Measurements from ENCODE around the gene CNTN5. TPM values are rescaled to one million over a fixed set of nuclear protein-coding genes. Genes with fewer than 3 reads are reported as not detected.

The CNTN5 gene
- total RNA-seq, 2 experiments from 2014 or later: not detected

DNA sequence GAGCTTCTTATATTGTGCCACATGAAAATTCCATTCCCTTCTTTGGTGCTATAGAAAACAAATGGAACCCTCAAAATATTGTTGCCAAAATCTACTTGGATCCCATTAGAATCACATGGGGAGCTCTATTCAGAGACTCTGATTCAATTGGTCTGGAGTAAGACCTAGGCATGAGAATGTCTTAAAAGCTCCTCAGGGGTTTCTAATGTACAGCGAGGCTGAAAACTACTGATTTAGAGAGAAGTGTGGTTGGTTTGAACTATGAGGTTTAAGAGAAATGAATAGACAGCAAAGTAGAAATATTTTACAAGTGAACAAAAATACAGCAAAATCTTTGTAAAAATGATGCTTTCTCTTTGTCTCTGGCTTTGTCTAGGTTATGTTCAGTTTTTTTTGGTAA lies 514.7 kb downstream of the CNTN5 start:
- Mint-ChIP-seq H3K4me1 (ENCODE audit: low read depth) (no peaks in the 10 kb centered on the region), H3K9me3 (peaks cover 11% of the 10 kb centered on the region), H3K36me3 (ENCODE audit: low read depth) (no peaks in the 10 kb centered on the region), H3K27ac (no peak overlapping the region), H3K4me3 (no peak overlapping the region), H3K27me3 (no peaks in the 10 kb centered on the region)
- CTCF ChIA-PET: no interaction called here
- DNase-seq (no peak), ATAC-seq (no peak)
- intact Hi-C loops (cut with micrococcal nuclease): no loop called here
- POLR2A ChIA-PET: no interaction called here
- TF ChIP-seq, protein P1, sequence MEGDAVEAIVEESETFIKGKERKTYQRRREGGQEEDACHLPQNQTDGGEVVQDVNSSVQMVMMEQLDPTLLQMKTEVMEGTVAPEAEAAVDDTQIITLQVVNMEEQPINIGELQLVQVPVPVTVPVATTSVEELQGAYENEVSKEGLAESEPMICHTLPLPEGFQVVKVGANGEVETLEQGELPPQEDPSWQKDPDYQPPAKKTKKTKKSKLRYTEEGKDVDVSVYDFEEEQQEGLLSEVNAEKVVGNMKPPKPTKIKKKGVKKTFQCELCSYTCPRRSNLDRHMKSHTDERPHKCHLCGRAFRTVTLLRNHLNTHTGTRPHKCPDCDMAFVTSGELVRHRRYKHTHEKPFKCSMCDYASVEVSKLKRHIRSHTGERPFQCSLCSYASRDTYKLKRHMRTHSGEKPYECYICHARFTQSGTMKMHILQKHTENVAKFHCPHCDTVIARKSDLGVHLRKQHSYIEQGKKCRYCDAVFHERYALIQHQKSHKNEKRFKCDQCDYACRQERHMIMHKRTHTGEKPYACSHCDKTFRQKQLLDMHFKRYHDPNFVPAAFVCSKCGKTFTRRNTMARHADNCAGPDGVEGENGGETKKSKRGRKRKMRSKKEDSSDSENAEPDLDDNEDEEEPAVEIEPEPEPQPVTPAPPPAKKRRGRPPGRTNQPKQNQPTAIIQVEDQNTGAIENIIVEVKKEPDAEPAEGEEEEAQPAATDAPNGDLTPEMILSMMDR (IDR thresholded peaks at IDR 0.05): no peak

DNA sequence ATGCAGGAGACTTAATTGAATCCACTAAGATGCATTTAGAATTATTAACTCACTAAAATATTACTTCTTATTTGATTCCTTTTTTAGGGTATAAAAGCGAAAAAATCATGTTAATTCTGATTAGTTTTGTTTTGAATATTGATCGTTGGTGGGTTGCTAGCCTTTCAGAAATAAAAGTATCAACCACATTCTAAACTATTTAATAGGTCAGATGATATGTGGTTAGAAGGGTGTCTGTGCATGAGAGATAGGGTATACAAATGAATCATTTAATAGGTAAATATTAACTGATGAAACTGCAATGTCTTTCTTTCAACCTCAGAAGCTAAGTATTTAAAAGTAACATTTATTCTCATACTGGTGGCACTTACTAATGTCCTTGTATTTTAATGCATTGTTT lies 515.1 kb downstream of the CNTN5 start:
- POLR2A ChIA-PET: no interaction called here
- Mint-ChIP-seq H3K27ac (no peak overlapping the region), H3K36me3 (ENCODE audit: low read depth) (no peaks in the 10 kb centered on the region), H3K27me3 (no peaks in the 10 kb centered on the region), H3K4me1 (ENCODE audit: low read depth) (no peaks in the 10 kb centered on the region), H3K9me3 (peaks cover 8% of the 10 kb centered on the region), H3K4me3 (no peak overlapping the region)
- intact Hi-C loops (cut with micrococcal nuclease): no loop called here
- TF ChIP-seq, protein P1 (IDR thresholded peaks at IDR 0.05): no peak
- CTCF ChIA-PET: no interaction called here
- ATAC-seq: no peak
- DNase-seq: no peak

DNA sequence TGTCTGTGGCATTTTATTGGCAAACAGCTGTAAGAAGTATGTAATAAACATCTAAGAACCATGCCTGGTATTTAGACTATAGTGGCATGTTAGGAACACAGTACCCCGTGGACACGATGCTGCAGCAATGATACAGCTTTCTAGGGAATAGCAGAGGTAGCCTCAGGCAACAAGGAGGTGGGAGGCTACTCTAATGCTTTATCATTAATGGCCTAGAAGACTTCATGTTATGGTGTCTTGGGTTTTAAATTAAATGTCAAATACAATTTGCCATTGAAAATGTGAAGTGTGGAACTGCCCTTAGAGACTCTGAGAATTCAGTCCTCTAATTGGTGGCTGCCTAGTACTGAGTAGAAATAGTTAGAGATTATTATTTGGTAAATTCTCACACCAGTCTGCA lies 516.9 kb downstream of the CNTN5 start:
- ATAC-seq: no peak
- no peak overlapping the region for H3K27ac Mint-ChIP-seq
- no peak overlapping the region for H3K4me3 Mint-ChIP-seq
- CTCF ChIA-PET: no interaction called here
- H3K9me3 Mint-ChIP-seq: peaks cover 10% of the 10 kb centered on the region
- no peaks in the 10 kb centered on the region for H3K4me1 Mint-ChIP-seq (ENCODE audit: low read depth)
- TF ChIP-seq, protein P1 (IDR thresholded peaks at IDR 0.05): no peak
- intact Hi-C loops (cut with micrococcal nuclease): no loop called here
- H3K36me3 Mint-ChIP-seq (ENCODE audit: low read depth): no peaks in the 10 kb centered on the region
- POLR2A ChIA-PET: no interaction called here
- H3K27me3 Mint-ChIP-seq: no peaks in the 10 kb centered on the region
- no peak for DNase-seq

DNA sequence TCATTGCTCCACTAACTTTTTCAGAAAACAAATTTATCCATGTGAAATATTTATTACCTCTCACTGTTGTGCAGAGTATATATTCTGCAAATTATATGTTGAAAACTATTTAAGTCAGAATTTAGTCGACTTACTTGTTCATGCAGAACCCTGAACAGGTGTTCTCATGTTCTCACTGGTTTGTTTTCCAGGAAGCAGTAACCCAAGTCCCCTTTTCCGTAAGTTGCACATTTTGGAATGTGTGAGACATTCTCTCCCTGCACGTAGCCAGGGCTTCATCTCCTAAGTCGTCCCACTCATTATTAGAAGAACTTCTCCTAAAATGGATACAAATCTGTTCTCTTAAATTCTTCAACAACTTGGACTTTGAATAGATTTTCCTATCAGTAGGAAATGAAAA lies 524.9 kb downstream of the CNTN5 start:
- TF ChIP-seq, protein P1 (IDR thresholded peaks at IDR 0.05): no peak
- no peak for ATAC-seq
- Mint-ChIP-seq H3K36me3 (ENCODE audit: low read depth) (no peaks in the 10 kb centered on the region), H3K4me1 (ENCODE audit: low read depth) (no peaks in the 10 kb centered on the region), H3K27me3 (no peaks in the 10 kb centered on the region), H3K27ac (no peak overlapping the region), H3K4me3 (no peak overlapping the region), H3K9me3 (peaks cover 12% of the 10 kb centered on the region)
- DNase-seq: no peak
- POLR2A ChIA-PET: no interaction called here
- intact Hi-C loops (cut with micrococcal nuclease): no loop called here
- CTCF ChIA-PET: no interaction called here

DNA sequence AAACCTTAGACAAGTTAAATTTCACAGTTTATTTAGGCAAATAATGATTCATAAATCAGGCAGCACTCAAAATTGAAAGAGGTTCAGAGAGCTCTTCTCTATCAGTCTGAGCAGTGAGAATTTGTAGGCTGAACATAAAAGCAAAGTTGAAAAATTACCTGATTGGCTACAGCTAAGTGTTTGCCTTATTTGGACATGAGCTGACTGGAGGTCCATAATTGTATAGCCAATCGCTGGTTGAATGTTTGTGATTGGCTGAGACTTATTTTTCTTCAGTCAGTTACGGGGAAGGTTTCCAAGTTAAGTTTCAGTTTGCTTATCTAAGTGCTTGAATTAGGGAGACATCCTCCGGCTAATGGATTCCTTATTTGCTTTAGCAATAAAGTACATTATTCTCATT lies 527.5 kb downstream of the CNTN5 start:
- CTCF ChIA-PET: no interaction called here
- no peaks in the 10 kb centered on the region for H3K4me1 Mint-ChIP-seq (ENCODE audit: low read depth)
- POLR2A ChIA-PET: no interaction called here
- no peaks in the 10 kb centered on the region for H3K36me3 Mint-ChIP-seq (ENCODE audit: low read depth)
- TF ChIP-seq, protein P1 (IDR thresholded peaks at IDR 0.05): no peak
- peaks cover 7% of the 10 kb centered on the region for H3K9me3 Mint-ChIP-seq
- H3K4me3 Mint-ChIP-seq: no peak overlapping the region
- H3K27ac Mint-ChIP-seq: no peak overlapping the region
- no peak for ATAC-seq
- H3K27me3 Mint-ChIP-seq: no peaks in the 10 kb centered on the region
- no peak for DNase-seq
- intact Hi-C loops (cut with micrococcal nuclease): no loop called here

Measured in activated CD8-positive, alpha-beta T cell treated with anti-CD3 and anti-CD28 coated beads for 36 hours (primary cell).